GM23338 (cell line): ENCODE results near the gene ZXDC. TPM values are rescaled to one million over a fixed set of nuclear protein-coding genes. Genes with fewer than 3 reads are reported as not detected.
A peak's percentile ranks its signal among the peaks of the same experiment; 100 is the strongest.

Source experiments
- ATAC-seq: fragments of 200-7000 bp; cut with Tn5 transposase; 3 replicates; pipeline ENCODE4 v1.9.1; 2020
- DNase-seq: peaks from one replicate; pipeline ENCODE4 v3.0.0-alpha.2; 2015; ENCODE audit warnings: low spot score
- H2AFZ ChIP-seq: fragments of 200-600 bp; sonication (generic); 2 replicates; pipeline ENCODE4 v1.8.0; 2016; ENCODE audit warnings: antibody characterized with exemption, mild to moderate bottlenecking, moderate library complexity
- H3F3A ChIP-seq: fragments of 200-600 bp; sonication (generic); replicated peaks from 2 replicates; pipeline ENCODE4 v1.8.0; 2017; ENCODE audit warnings: antibody characterized with exemption, mixed run types, low read depth
- H3K27ac ChIP-seq: fragments of 200-600 bp; sonication (generic); 2 replicates; pipeline ENCODE4 v1.6.1; 2016; ENCODE audit warnings: low read depth
- H3K27me3 ChIP-seq: fragments of 200-600 bp; sonication (generic); 2 replicates; pipeline ENCODE4 v1.8.0; 2016; ENCODE audit warnings: mild to moderate bottlenecking, mixed run types, moderate library complexity; ENCODE audit not compliant: insufficient read depth
- H3K36me3 ChIP-seq: fragments of 200-600 bp; sonication (generic); 2 replicates; pipeline ENCODE4 v1.8.0; 2016; ENCODE audit warnings: mild to moderate bottlenecking; ENCODE audit not compliant: insufficient read depth
- H3K4me1 ChIP-seq: fragments of 200-600 bp; sonication (generic); 2 replicates; pipeline ENCODE4 v1.8.0; 2016; ENCODE audit warnings: mild to moderate bottlenecking, moderate library complexity; ENCODE audit not compliant: insufficient read depth
- H3K4me2 ChIP-seq: fragments of 200-600 bp; sonication (generic); 2 replicates; pipeline ENCODE4 v1.7.1; 2017; ENCODE audit warnings: mixed run types
- H3K4me3 ChIP-seq: fragments of 200-600 bp; sonication (generic); 2 replicates; pipeline ENCODE4 v1.6.1; 2016; ENCODE audit warnings: mixed run types
- H3K79me2 ChIP-seq: fragments of 200-600 bp; sonication (generic); replicated peaks from 2 replicates; pipeline ENCODE4 v1.8.0; 2017; ENCODE audit warnings: mild to moderate bottlenecking; ENCODE audit not compliant: insufficient read depth
- H3K9me2 ChIP-seq: fragments of 200-600 bp; sonication (generic); 2 replicates; pipeline ENCODE4 v1.8.0; 2017; ENCODE audit not compliant: insufficient read depth
- H4K20me1 ChIP-seq: fragments of 200-600 bp; sonication (generic); replicated peaks from 2 replicates; pipeline ENCODE4 v1.8.0; 2017; ENCODE audit warnings: mild to moderate bottlenecking; ENCODE audit not compliant: insufficient read depth
- H3K27ac Mint-ChIP-seq: 2 replicates; pipeline ENCODE4 v1.8.0; 2020; ENCODE audit warnings: inconsistent platforms, mild to moderate bottlenecking, moderate library complexity, mixed read lengths
- H3K27me3 Mint-ChIP-seq: 3 replicates; pipeline ENCODE4 v1.8.0; 2022; ENCODE audit warnings: low read depth, mild to moderate bottlenecking, moderate library complexity, mixed read lengths, inconsistent platforms; ENCODE audit not compliant: insufficient read depth, poor library complexity
- H3K36me3 Mint-ChIP-seq: 3 replicates; pipeline ENCODE4 v1.8.0; 2021; ENCODE audit warnings: low read depth, mild to moderate bottlenecking, inconsistent platforms, moderate library complexity, mixed read lengths
- H3K4me1 Mint-ChIP-seq: 3 replicates; pipeline ENCODE4 v1.8.0; 2020; ENCODE audit warnings: mild to moderate bottlenecking, inconsistent platforms, mixed read lengths
- H3K4me3 Mint-ChIP-seq: 3 replicates; pipeline ENCODE4 v1.8.0; 2021; ENCODE audit warnings: moderate library complexity, mild to moderate bottlenecking, inconsistent platforms, mixed read lengths
- H3K9me3 Mint-ChIP-seq: 3 replicates; pipeline ENCODE4 v1.8.0; 2020; ENCODE audit warnings: moderate library complexity, mild to moderate bottlenecking, inconsistent platforms, mixed read lengths
- EZH2phosphoT487 ChIP-seq: fragments of 200-600 bp; sonication (generic); IDR thresholded peaks from one replicate; pipeline ENCODE4 v1.8.1; 2018; ENCODE audit warnings: antibody characterized with exemption; ENCODE audit not compliant: unreplicated experiment
- NANOG ChIP-seq: IDR thresholded peaks from 2 replicates; pipeline ENCODE4 v1.6.1; 2016; ENCODE audit warnings: antibody characterized with exemption, borderline replicate concordance
- REST ChIP-seq: IDR thresholded peaks from one replicate; pipeline ENCODE4 v1.6.1; 2018; ENCODE audit warnings: antibody characterized with exemption; ENCODE audit not compliant: unreplicated experiment
- ZNF331 ChIP-seq: fragments of 250-450 bp; sonication (Bioruptor Pico); IDR thresholded peaks from 2 replicates; pipeline ENCODE4 v1.5.0; 2020; ENCODE audit warnings: low read depth, mild to moderate bottlenecking, moderate library complexity
- polyA plus RNA-seq: library from polyadenylated mRNA; unstranded; fragments of >200 nt; fragmentation: Nextera tagmentation; extraction: Ambion mirVana; gene quantifications from 2 replicates; pipeline ENCODE4 v1.2.1, GENCODE V29; 2016
- total RNA-seq: library from RNA; depleted of rRNA; stranded (reverse); fragments of >200 nt; shearing (Covaris generic); gene quantifications from 2 replicates; pipeline ENCODE4 v1.2.3, GENCODE V29; 2014

ZXDC gene
- total and polyA plus RNA-seq, 2 experiments from 2014 or later: 5.7 to 45.1 TPM

DNA sequence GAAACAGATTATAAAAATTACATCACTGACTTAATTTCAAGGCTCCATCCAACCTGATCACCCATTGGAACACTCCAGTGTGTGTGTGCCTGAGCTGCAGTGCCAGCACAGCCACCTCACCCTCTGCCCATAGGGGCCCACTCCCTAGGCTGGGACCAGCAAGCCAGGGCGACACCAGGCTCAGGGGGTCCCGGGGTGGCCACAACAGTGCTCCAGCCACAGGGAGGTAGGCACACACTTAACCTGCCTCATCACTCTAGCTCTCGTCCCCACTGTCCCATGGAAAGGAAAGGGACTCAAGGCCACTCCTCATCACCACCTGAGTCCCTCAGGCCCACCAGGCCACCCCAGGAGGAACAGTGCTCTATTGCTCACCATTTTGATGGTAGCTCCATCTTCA, 24.9 kb downstream of the ZXDC start:
- TF ChIP-seq ZNF331: no peak
- Histone ChIP-seq H2AFZ (no peak overlapping the region), H3K4me1 (peaks cover 7% of the 10 kb centered on the region; the same call in 1 of the 2 replicates), H4K20me1 (no peaks in the 10 kb centered on the region; the same call in 1 of the 2 replicates), H3K4me3 (no peak overlapping the region), H3K9me2 (no peaks in the 10 kb centered on the region), H3K4me2 (no peak overlapping the region), H3K79me2 (peaks cover 21% of the 10 kb centered on the region), H3F3A (no peaks in the 10 kb centered on the region), H3K27me3 (no peaks in the 10 kb centered on the region), H3K27ac (no peak overlapping the region), H3K36me3 (no peaks in the 10 kb centered on the region)
- peak overlapping the region; percentile 5; the same call in 1 of the 2 replicates for H3K27ac Mint-ChIP-seq
- no peaks in the 10 kb centered on the region for H3K27me3 Mint-ChIP-seq
- H3K36me3 Mint-ChIP-seq: peaks cover 31% of the 10 kb centered on the region
- no peaks in the 10 kb centered on the region for H3K9me3 Mint-ChIP-seq
- no peak for ATAC-seq
- no peak overlapping the region for H3K4me3 Mint-ChIP-seq
- peaks cover 16% of the 10 kb centered on the region for H3K4me1 Mint-ChIP-seq
- no peak for DNase-seq

DNA sequence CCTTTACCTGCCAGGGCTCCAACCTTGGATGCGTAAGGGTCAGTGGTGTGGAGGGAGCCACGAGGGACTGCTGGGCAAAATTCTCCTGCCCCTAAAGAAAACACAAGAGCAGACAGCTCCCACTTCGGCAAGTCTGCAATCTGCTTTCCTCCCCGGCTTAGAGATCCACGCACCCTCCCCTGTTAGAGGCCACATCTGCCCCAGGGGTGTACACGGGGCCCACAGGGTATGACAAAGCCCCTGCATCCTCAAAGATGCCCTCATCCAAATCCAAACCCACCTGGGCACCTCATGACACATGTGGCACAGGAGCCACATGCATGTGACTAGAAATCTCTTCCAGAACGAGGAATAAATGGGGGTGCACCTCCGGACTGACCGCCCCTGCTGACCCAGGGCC, 25.5 kb downstream of the ZXDC start:
- no peaks in the 10 kb centered on the region for H3K36me3 ChIP-seq
- no peaks in the 10 kb centered on the region for H3K27me3 Mint-ChIP-seq

More for the DNA sequence above, 25.5 kb downstream of the ZXDC start:
- DNase-seq (no peak), ATAC-seq (no peak)
- H3K4me1 Mint-ChIP-seq: peaks cover 16% of the 10 kb centered on the region
- H3K36me3 Mint-ChIP-seq: peaks cover 27% of the 10 kb centered on the region
- Histone ChIP-seq H3K4me1 (peaks cover 7% of the 10 kb centered on the region; the same call in 1 of the 2 replicates), H3K27ac (no peak overlapping the region), H2AFZ (no peak overlapping the region), H3K27me3 (no peaks in the 10 kb centered on the region), H3K9me2 (no peaks in the 10 kb centered on the region), H3K4me2 (no peak overlapping the region), H4K20me1 (no peaks in the 10 kb centered on the region; the same call in 1 of the 2 replicates), H3K4me3 (no peak overlapping the region), H3F3A (no peaks in the 10 kb centered on the region), H3K79me2 (peaks cover 17% of the 10 kb centered on the region)
- TF ChIP-seq EZH2phosphoT487 (no peak), REST (no peak), ZNF331 (no peak), NANOG (no peak)
- no peak overlapping the region for H3K27ac Mint-ChIP-seq
- no peak overlapping the region for H3K4me3 Mint-ChIP-seq
- H3K9me3 Mint-ChIP-seq: no peaks in the 10 kb centered on the region
